B cell (primary cell): ENCODE results near the gene CFAP161.

Source experiments
- CTCF ChIP-seq: fragments of 200-600 bp; IDR thresholded peaks from one replicate; pipeline ENCODE4 v1.8.0; 2022; ENCODE audit warnings: antibody characterized with exemption, mild to moderate bottlenecking
- EZH2 ChIP-seq: IDR thresholded peaks from 2 replicates; pipeline ENCODE4 v1.6.1; 2012; ENCODE audit warnings: borderline replicate concordance, low read depth, mild to moderate bottlenecking, moderate library complexity, low read length; ENCODE audit not compliant: insufficient read depth, poor library complexity, severe bottlenecking

GRCh38 chr15:81160312-81161159 lies 26.5 kb downstream of the CFAP161 start:
- TF ChIP-seq CTCF (no peak), EZH2 (no peak)
